Thyroid gland (tissue), 4 donors: Measurements from ENCODE around the gene SLC25A29.

Experiments used
- CTCF ChIP-seq, 6 experiments: fragments of 200-600 bp in 3 of 6; fragments of 450-650 bp in 3 of 6; sonication (generic) in 3 of 6; IDR thresholded peaks; one replicate each; pipeline ENCODE4 v1.5.1; 2016 to 2019; ENCODE audit warnings: antibody characterized with exemption in 6 of 6, mild to moderate bottlenecking in 2 of 6, inconsistent platforms in 1 of 6, moderate library complexity in 1 of 6
- POLR2A ChIP-seq, 2 donors: fragments of 450-650 bp; IDR thresholded peaks; one replicate each; pipeline ENCODE4 v1.6.1; 2017; ENCODE audit warnings: antibody characterized with exemption in 2 of 2, mild to moderate bottlenecking in 2 of 2, moderate library complexity in 1 of 2

GRCh38 chr14:100325958-100326357 is 19.7 kb upstream of the SLC25A29 start:
- TF ChIP-seq CTCF (IDR thresholded peaks at IDR 0.05) (no peak), POLR2A (IDR thresholded peaks at IDR 0.05) (no peak)
